ENCODE measurements around the gene FABP7.

The FABP7 gene

GRCh38 chr6:122799140-122799745 is 19.7 kb downstream of the FABP7 start:
- no peak for DNase-seq

DNA sequence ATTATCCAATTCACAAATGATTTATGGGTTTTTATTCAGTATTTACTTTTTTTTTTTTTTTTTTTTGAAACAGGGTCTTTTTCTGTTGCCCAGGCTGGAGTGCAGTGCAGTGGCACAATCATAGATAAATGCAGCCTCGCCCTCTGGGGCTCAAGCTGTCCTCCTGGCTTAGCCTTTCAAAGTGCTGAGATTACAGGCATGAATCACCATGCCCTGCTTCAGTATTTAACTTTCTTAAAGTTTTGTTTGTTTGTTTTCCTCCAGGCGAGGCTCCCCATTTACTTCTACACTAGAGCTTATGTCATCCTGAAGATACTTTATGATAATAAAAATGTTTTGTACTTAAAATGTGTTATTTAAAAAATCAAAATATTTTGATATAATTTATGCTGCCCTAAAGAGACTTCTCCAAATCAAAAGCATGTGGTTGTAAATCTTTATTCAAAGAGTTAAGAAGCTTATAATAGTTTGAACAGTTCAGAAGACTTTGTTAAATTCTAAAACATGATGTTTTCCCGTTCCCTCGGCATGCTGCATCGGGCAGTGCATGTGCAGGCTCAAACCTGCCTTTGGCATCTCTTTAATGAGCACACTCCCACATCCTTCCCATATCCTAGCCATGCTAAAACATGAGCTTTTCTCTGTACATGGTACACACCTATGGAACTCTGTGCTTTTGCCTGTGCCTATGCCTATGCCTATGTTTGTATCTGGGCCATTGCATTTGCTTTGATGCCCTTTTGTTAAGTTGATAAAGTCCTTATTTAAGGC is 20.6 kb downstream of the FABP7 start:
- DNase-seq = no peak

GRCh38 chr6:122800906-122801305 is 21.4 kb downstream of the FABP7 start:
- DNase-seq = no peak

DNA sequence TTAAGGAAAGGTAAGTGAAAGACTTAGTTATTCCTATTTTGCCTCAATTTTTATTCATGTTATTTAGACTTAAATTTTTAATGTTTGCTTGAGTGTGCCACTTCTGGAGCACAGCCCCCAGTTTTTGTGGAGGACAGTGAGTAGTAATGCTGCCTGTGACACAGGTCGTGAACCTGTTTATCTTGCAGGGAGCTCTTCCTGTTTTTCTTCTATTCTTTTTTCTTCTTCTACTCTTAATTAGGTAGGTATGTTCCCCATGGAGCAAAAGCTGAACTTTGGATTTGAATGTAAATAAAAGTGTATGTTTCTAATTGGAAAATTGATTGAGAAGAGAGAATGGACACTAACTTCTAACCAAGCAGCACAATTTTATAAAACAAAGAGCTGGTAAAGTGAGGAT is 21.9 kb downstream of the FABP7 start:
- DNase-seq = no peak

DNA sequence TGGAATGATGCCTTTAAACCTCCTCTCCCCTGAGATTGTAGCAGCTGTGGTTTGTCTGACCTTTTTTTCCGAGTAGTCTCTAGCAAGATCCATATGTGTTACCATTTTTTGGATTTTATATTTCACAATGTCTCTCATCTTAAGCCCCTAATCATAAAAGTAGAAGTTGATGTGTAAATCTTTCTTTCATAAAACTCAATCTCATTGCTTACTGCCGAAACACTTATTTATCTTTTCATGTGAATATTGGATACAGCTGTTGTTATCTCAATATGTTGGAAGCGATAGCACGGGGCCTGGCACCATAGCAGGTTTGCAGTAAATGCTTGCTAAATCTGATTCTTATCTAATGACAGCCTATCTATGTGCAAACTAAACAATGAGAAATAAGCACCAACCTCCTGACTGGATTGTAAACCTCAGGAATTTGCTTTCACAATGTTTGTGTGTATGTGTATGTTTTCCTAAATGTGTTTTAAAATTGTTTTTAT is 23.7 kb downstream of the FABP7 start:
- DNase-seq = no peak

- no peak for DNase-seq
Measured at GRCh38 chr6:122804962-122805485, 25.5 kb downstream of the FABP7 start.

GRCh38 chr6:122806291-122806690 is 26.8 kb downstream of the FABP7 start:
- no peak for DNase-seq

- DNase-seq = no peak
Measured at GRCh38 chr6:122808121-122808885, 28.8 kb downstream of the FABP7 start.

DNA sequence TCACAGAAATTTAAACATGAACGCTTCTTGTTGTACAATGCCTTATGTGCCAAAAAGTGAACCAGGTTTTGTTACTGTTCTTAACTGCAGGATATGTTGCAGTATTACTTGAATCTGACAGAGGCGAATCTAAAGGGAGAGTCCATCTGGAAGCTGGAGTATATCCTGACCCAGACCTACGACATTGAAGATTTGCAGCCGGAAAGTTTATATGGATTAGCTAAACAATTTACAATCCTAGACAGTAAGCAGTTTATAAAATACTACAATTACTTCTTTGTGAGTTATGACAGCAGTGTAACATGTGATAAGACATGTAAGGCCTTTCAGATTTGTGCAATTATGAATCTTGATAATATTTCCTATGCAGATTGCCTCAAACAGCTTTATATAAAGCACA is 29.5 kb downstream of the FABP7 start:
- no peak for DNase-seq

DNA sequence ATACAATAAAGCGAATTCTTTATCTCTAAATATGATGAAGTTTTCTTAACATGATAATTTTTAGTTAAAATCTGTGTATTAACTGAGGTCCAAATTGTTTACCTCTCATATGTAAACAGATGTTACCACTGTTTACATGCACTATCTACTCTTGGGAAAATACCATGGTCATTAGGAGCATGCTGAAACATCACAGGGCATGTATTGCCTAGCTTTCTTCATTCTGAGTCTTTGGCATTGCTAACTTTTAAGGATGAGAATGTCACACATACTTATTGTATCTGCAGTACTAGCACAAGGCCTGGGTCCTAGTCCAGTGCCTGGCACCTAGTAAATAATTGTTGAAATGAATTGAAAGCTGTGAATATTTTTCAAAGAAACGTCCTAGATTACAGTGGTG is 30.2 kb downstream of the FABP7 start:
- DNase-seq = no peak

GRCh38 chr6:122810189-122810588 is 30.7 kb downstream of the FABP7 start:
- DNase-seq = no peak

DNA sequence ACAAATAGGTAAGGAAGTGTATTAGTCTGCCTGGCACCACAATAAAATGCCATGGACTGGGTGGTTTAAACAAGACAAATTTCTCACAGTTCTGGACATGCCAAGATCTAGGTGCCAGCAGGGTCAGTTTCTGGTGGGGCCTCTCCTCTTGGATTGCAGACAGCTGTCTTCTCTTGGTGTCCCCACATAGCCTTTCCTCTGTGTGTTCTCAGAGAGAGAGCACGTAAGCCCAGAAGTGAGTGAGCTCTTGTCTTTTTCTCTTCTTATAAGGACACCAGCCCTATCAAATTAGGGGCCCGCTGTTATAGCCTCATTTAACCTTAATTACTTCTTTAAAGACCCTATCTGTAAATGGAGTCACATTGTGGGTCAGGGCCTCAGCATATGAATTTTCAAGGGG is 37.8 kb downstream of the FABP7 start:
- DNase-seq = no peak

DNA sequence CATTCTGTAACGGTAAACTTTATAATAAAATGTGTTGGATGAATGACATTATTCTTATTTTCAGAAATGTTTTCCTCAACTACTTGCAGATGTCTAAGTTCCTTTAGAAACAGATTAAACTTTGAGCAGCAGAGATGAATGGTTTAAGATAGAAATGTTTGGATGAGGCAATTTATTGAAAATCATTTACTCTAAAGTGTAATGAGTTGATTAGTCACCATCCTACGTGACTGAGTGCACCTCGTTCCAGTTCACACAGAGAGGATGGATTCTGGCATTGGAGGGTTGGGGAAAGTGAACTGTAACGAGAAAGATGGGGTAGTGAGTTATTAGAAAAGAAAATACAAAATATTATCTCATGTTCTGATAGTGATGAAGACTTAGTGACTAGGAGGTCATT is 38.2 kb downstream of the FABP7 start:
- DNase-seq = no peak

DNA sequence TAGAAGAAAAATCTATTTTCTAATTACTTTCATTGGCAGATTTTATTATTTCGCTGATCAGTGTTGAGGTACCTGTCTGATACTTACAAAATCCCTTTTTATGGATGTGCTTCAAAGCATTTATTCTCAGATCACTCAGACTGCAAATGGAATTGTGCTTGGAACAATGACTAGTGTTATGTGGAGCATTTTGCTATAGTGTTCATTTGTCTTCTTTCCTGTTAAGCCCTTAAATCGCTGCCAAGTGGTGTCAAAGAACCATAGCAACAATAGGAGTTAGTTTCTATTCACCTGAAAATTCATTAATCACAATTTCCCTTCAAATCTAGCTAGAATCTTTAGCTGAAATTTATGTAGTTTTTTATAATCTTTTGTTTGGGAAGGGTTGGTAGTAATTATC is 39.4 kb downstream of the FABP7 start:
- DNase-seq = no peak

- no peak for DNase-seq
Measured at GRCh38 chr6:122821095-122821494, 41.6 kb downstream of the FABP7 start.

DNA sequence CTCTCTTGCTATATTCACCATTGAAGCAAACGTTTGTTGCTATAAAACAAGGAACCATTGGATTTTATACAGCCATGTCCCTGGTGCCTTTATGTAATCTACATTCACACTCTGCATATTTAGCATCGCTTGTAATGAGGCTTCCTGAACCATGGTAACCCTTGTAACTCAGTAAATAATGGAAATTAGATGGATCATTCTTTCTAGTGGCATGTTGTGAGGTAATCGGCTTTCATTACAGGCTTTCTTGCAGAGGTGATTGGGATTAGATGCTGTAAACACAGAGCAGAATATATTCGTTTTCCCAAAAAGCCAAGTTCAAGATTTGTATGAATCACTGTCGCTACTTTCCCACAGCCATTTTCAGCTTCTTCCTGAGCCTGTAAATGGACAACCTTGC is 45.6 kb downstream of the FABP7 start:
- peak; percentile 43 for DNase-seq

DNA sequence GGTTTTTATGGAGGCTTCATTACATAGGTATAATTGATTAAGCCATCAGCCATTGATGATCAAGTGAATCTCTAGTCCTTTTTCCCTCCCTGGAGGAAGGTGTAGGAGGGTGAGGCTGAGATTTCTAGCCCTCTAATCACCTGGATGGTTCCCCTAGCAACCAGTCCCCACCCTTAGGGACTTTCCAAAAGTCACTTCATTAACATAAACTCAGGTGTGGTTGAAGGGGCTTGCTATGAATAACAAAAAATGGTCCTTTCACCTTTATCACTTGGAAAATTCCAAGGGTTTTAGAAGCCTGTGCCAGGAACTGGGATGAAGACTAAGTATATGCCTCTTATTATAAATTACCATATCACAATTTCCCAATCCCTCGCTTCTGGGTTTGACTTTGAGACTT is 49.9 kb downstream of the FABP7 start:
- no peak for DNase-seq

DNA sequence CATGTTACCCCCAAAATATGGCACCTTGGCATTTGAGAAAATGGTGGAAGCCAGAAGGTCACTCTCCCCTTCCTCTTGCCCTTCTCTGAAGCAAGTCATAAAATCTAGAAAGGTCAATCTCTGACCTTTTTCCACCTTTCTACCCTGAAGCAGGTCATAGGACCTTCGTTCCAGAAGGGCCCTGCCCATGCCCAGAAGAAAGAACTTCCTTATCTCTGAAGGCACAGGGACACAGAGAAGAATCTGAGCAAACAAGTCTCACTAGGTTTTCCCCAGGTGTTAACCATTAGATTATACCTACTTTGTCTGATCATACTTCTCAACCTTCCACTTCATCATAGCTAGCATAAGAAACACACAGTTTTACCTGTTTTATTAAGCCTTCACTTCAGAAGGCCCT is 52.0 kb downstream of the FABP7 start:
- no peak for DNase-seq

DNA sequence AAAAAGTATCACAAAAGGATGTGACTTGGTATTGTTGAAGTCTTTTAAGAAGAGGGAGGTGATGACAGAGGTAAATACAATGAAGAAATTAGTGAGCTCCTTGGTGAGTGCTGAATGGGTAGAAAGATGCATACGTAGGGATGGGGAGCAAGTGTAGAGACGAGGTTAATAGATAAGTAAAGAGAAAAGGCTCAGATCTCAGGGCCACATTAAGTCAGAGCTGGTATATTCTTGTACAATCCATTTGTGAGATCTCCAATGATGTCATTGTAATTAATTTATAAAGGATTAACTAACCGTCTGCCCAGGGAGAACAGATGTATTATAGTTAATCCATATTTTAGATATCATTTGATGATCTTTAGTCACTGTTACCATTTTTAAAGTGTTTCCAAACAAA is 52.9 kb downstream of the FABP7 start:
- no peak for DNase-seq

DNA sequence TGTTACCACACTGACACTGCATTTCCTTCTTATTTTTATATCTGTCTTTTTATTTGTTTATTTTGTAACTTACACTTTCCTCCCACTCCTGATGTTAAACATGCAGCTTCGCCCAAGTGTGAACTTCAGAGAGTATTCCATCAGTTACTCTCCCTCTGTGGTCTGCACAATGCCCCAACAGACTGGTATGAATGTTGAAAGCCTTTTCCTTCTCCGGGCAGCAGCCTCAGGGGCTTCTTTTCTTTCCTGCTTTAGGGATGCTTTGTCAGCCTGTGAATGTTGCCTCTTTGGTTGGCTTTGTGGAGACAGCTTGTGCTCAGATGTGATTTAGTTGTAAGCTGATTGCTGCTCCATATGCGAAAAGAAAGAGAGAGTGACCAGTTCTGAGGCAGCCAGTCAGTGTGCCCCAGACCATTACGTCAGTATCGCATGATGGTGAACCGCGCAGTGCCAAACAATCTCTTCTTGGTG is 53.5 kb downstream of the FABP7 start:
- DNase-seq = no peak
